ENCODE results near the gene ITIH6.

Gene ITIH6

GRCh38 chrX:54708404-54708803 lies 89.7 kb downstream of the ITIH6 start:
- no peak for DNase-seq

Measured in HCEC 1CT (cell line).